Activated naive CD8-positive, alpha-beta T cell (primary cell): ENCODE data around the gene CHURC1.

Experiments
- H3K27ac Mint-ChIP-seq: one replicate; pipeline ENCODE4 v1.8.0; 2021; ENCODE audit warnings: mixed read lengths
- H3K27me3 Mint-ChIP-seq: one replicate; pipeline ENCODE4 v1.8.0; 2021; ENCODE audit warnings: mixed read lengths
- H3K36me3 Mint-ChIP-seq: one replicate; pipeline ENCODE4 v1.8.0; 2021; ENCODE audit warnings: mixed read lengths
- H3K4me1 Mint-ChIP-seq: one replicate; pipeline ENCODE4 v1.8.0; 2021; ENCODE audit warnings: low read depth, mixed read lengths
- H3K4me3 Mint-ChIP-seq: one replicate; pipeline ENCODE4 v1.8.0; 2021; ENCODE audit warnings: mild to moderate bottlenecking, mixed read lengths
- H3K9me3 Mint-ChIP-seq: one replicate; pipeline ENCODE4 v1.8.0; 2021; ENCODE audit warnings: low read depth, mixed read lengths

Gene CHURC1

GRCh38 chr14:64940336-64940910 is 26.2 kb downstream of the CHURC1 start:
- H3K4me1 Mint-ChIP-seq, result peaks cover 72% of the 10 kb centered on the region
- H3K36me3 Mint-ChIP-seq, result peaks cover 6% of the 10 kb centered on the region
- peak overlapping the region; percentile 16 for H3K27ac Mint-ChIP-seq
- no peak overlapping the region for H3K4me3 Mint-ChIP-seq
- no peaks in the 10 kb centered on the region for H3K27me3 Mint-ChIP-seq
- H3K9me3 Mint-ChIP-seq, result no peaks in the 10 kb centered on the region

- peaks cover 61% of the 10 kb centered on the region for H3K4me1 Mint-ChIP-seq
- no peaks in the 10 kb centered on the region for H3K9me3 Mint-ChIP-seq
- no peaks in the 10 kb centered on the region for H3K27me3 Mint-ChIP-seq
- no peak within 1 kb of the TSS for H3K4me3 Mint-ChIP-seq
- peak within 1 kb of the TSS; percentile 55 for H3K27ac Mint-ChIP-seq
- H3K36me3 Mint-ChIP-seq, result peaks cover 4% of the 10 kb centered on the region
These were observed 28.4 kb downstream of the CHURC1 start, which contains the start of gene GPX2 for GRCh38 chr14:64942531-64943111. GPX2 (minus strand) TSS chr14:64942745; CDS start chr14:64942726, 19 bp downstream.

GRCh38 chr14:64943556-64943955 is 29.3 kb downstream of the CHURC1 start:
- Mint-ChIP-seq H3K4me1 (peaks cover 56% of the 10 kb centered on the region), H3K27me3 (no peaks in the 10 kb centered on the region), H3K36me3 (peaks cover 4% of the 10 kb centered on the region), H3K27ac (peak overlapping the region; percentile 68), H3K4me3 (no peak overlapping the region), H3K9me3 (no peaks in the 10 kb centered on the region)

- peaks cover 2% of the 10 kb centered on the region for H3K36me3 Mint-ChIP-seq
- no peaks in the 10 kb centered on the region for H3K9me3 Mint-ChIP-seq
- H3K4me1 Mint-ChIP-seq, result peaks cover 51% of the 10 kb centered on the region
- H3K27ac Mint-ChIP-seq, result peak overlapping the region; percentile 68
- H3K4me3 Mint-ChIP-seq, result no peak overlapping the region
- H3K27me3 Mint-ChIP-seq, result no peaks in the 10 kb centered on the region
These were observed 29.8 kb downstream of the CHURC1 start for GRCh38 chr14:64944041-64944440.

- H3K4me3 Mint-ChIP-seq, result no peak overlapping the region
- peaks cover 2% of the 10 kb centered on the region for H3K36me3 Mint-ChIP-seq
- H3K4me1 Mint-ChIP-seq, result peaks cover 44% of the 10 kb centered on the region
- H3K27ac Mint-ChIP-seq, result peak overlapping the region; percentile 16
- H3K27me3 Mint-ChIP-seq, result no peaks in the 10 kb centered on the region
- no peaks in the 10 kb centered on the region for H3K9me3 Mint-ChIP-seq
These were observed 30.6 kb downstream of the CHURC1 start for GRCh38 chr14:64944861-64945260.

- peaks cover 2% of the 10 kb centered on the region for H3K36me3 Mint-ChIP-seq
- peak overlapping the region; percentile 58 for H3K27ac Mint-ChIP-seq
- H3K9me3 Mint-ChIP-seq, result no peaks in the 10 kb centered on the region
- H3K27me3 Mint-ChIP-seq, result no peaks in the 10 kb centered on the region
- peaks cover 38% of the 10 kb centered on the region for H3K4me1 Mint-ChIP-seq
- no peak overlapping the region for H3K4me3 Mint-ChIP-seq
These were observed 31.4 kb downstream of the CHURC1 start for GRCh38 chr14:64945431-64946178.

GRCh38 chr14:64946310-64947045 is 32.2 kb downstream of the CHURC1 start:
- Mint-ChIP-seq H3K27ac (no peak overlapping the region), H3K4me3 (no peak overlapping the region), H3K9me3 (no peaks in the 10 kb centered on the region), H3K27me3 (no peaks in the 10 kb centered on the region), H3K36me3 (peaks cover 2% of the 10 kb centered on the region), H3K4me1 (peaks cover 34% of the 10 kb centered on the region)

- no peak overlapping the region for H3K27ac Mint-ChIP-seq
- no peaks in the 10 kb centered on the region for H3K9me3 Mint-ChIP-seq
- H3K4me1 Mint-ChIP-seq, result peaks cover 39% of the 10 kb centered on the region
- H3K4me3 Mint-ChIP-seq, result no peak overlapping the region
- peaks cover 2% of the 10 kb centered on the region for H3K36me3 Mint-ChIP-seq
- H3K27me3 Mint-ChIP-seq, result no peaks in the 10 kb centered on the region
These were observed 33.7 kb downstream of the CHURC1 start for GRCh38 chr14:64947710-64948611.

GRCh38 chr14:64948612-64949210 is 34.5 kb downstream of the CHURC1 start:
- Mint-ChIP-seq H3K4me3 (no peak overlapping the region), H3K27me3 (no peaks in the 10 kb centered on the region), H3K9me3 (no peaks in the 10 kb centered on the region), H3K27ac (no peak overlapping the region), H3K36me3 (peaks cover 2% of the 10 kb centered on the region), H3K4me1 (peaks cover 33% of the 10 kb centered on the region)

- H3K4me1 Mint-ChIP-seq, result peaks cover 20% of the 10 kb centered on the region
- H3K9me3 Mint-ChIP-seq, result no peaks in the 10 kb centered on the region
- no peak overlapping the region for H3K27ac Mint-ChIP-seq
- no peak overlapping the region for H3K4me3 Mint-ChIP-seq
- peaks cover 2% of the 10 kb centered on the region for H3K36me3 Mint-ChIP-seq
- H3K27me3 Mint-ChIP-seq, result no peaks in the 10 kb centered on the region
These were observed 36.6 kb downstream of the CHURC1 start for GRCh38 chr14:64950889-64951288.

- Mint-ChIP-seq H3K4me3 (no peak overlapping the region), H3K4me1 (peaks cover 17% of the 10 kb centered on the region), H3K9me3 (no peaks in the 10 kb centered on the region), H3K27me3 (no peaks in the 10 kb centered on the region), H3K36me3 (peaks cover 2% of the 10 kb centered on the region), H3K27ac (peak overlapping the region; percentile 34)
These were observed 37.0 kb downstream of the CHURC1 start for GRCh38 chr14:64951291-64951690.

- peaks cover 2% of the 10 kb centered on the region for H3K36me3 Mint-ChIP-seq
These were observed 37.5 kb downstream of the CHURC1 start for GRCh38 chr14:64951724-64952123.

GRCh38 chr14:64952598-64953309 is 38.5 kb downstream of the CHURC1 start:
- Mint-ChIP-seq H3K27me3 (no peaks in the 10 kb centered on the region), H3K9me3 (no peaks in the 10 kb centered on the region), H3K4me3 (no peak overlapping the region), H3K36me3 (peaks cover 2% of the 10 kb centered on the region), H3K4me1 (peaks cover 9% of the 10 kb centered on the region), H3K27ac (peak overlapping the region; percentile 4)

More at GRCh38 chr14:64951724-64952123, 37.5 kb downstream of the CHURC1 start:
- no peak overlapping the region for H3K4me3 Mint-ChIP-seq
- no peaks in the 10 kb centered on the region for H3K9me3 Mint-ChIP-seq
- no peak overlapping the region for H3K27ac Mint-ChIP-seq
- H3K4me1 Mint-ChIP-seq, result peaks cover 13% of the 10 kb centered on the region
- no peaks in the 10 kb centered on the region for H3K27me3 Mint-ChIP-seq
